Caki2 (cell line): ENCODE data around the gene BCAS4. TPM values are rescaled to one million over a fixed set of nuclear protein-coding genes. Genes with fewer than 3 reads are reported as not detected.
A peak's percentile ranks its signal among the peaks of the same experiment; 100 is the strongest.

ENCODE experiments used
- DNase-seq: peaks from one replicate; pipeline ENCODE4 v3.0.0-alpha.2; 2015; ENCODE audit warnings: low read depth
- in situ Hi-C: cut with HindIII; loops from 2 replicates; pipeline ENCODE4 v1.10.0; 2016; ENCODE audit warnings: low sequenced_read_pairs, low pct_unique_long_range_greater_than_20kb, mixed read lengths
- total RNA-seq: library from RNA; depleted of rRNA; stranded (reverse); fragments of >200 nt; shearing (Covaris generic); gene quantifications from 2 replicates; pipeline ENCODE4 v1.2.3, GENCODE V29; 2014; ENCODE audit warnings: low replicate concordance

The BCAS4 gene
- total RNA-seq, 1 experiment from 2014 or later = 97.7 TPM

- in situ Hi-C loops = no loop called here
- DNase-seq = no peak
These were observed 44.0 kb downstream of the BCAS4 start for GRCh38 chr20:50838707-50839385.

- in situ Hi-C loops = no loop called here
- no peak for DNase-seq
These were observed 48.0 kb downstream of the BCAS4 start for GRCh38 chr20:50842821-50843220.

- DNase-seq = no peak
- in situ Hi-C loops = no loop called here
These were observed 48.7 kb downstream of the BCAS4 start for GRCh38 chr20:50843331-50844276.

- in situ Hi-C loops = no loop called here
- peak; percentile 90 for DNase-seq
These were observed 49.7 kb downstream of the BCAS4 start for GRCh38 chr20:50844430-50845100.

GRCh38 chr20:50845566-50846215, 50.8 kb downstream of the BCAS4 start:
- no peak for DNase-seq
- in situ Hi-C loops = no loop called here

- in situ Hi-C loops = no loop called here
- no peak for DNase-seq
These were observed 53.5 kb downstream of the BCAS4 start for GRCh38 chr20:50848341-50848808.

- DNase-seq = no peak
- in situ Hi-C loops = no loop called here
These were observed 54.2 kb downstream of the BCAS4 start for GRCh38 chr20:50848846-50849673.

GRCh38 chr20:50850721-50851286, 55.9 kb downstream of the BCAS4 start:
- in situ Hi-C loops = no loop called here
- DNase-seq = no peak

- no peak for DNase-seq
- in situ Hi-C loops = no loop called here
These were observed 57.2 kb downstream of the BCAS4 start for GRCh38 chr20:50852085-50852484.

- DNase-seq = no peak
- in situ Hi-C loops = no loop called here
These were observed 59.8 kb downstream of the BCAS4 start for GRCh38 chr20:50854506-50855249.

- in situ Hi-C loops = no loop called here
- DNase-seq = peak; percentile 83
These were observed 60.9 kb downstream of the BCAS4 start for GRCh38 chr20:50855498-50856474.

- DNase-seq = no peak
- in situ Hi-C loops = no loop called here
These were observed 61.7 kb downstream of the BCAS4 start for GRCh38 chr20:50856475-50857041.

- in situ Hi-C loops = no loop called here
- no peak for DNase-seq
These were observed 62.5 kb downstream of the BCAS4 start for GRCh38 chr20:50857348-50857747.

- in situ Hi-C loops = no loop called here
- no peak for DNase-seq
These were observed 63.7 kb downstream of the BCAS4 start for GRCh38 chr20:50858525-50858924.

- in situ Hi-C loops = no loop called here
- DNase-seq = no peak
These were observed 64.3 kb downstream of the BCAS4 start for GRCh38 chr20:50859161-50859560.
